HL-60 (cell line): ENCODE data around the gene F7.

Experiments
- CTCF ChIP-seq: IDR thresholded peaks from one replicate; pipeline ENCODE4 v1.5.1; 2011; ENCODE audit warnings: low read length, control low read depth, inconsistent platforms; ENCODE audit not compliant: insufficient read depth
- GABPA ChIP-seq: IDR thresholded peaks from 2 replicates; pipeline ENCODE4 v1.6.1; 2012; ENCODE audit warnings: low read depth
- POLR2AphosphoS5 ChIP-seq: IDR thresholded peaks from 2 replicates; pipeline ENCODE4 v1.6.1; 2012; ENCODE audit warnings: low read depth

GRCh38 chr13:113159701-113160100 is 54.1 kb downstream of the F7 start:
- TF ChIP-seq CTCF, result no peak
- TF ChIP-seq GABPA, result no peak
- TF ChIP-seq POLR2AphosphoS5, result no peak
